HCT116 (cell line): ENCODE results near the gene ANKRD23. TPM values are rescaled to one million over a fixed set of nuclear protein-coding genes. Genes with fewer than 3 reads are reported as not detected.
"Not testable (repeated sequence)": the region's sequence is repeated elsewhere in the genome, so short reads cannot be mapped to it uniquely, and the experiment has no call there.

ENCODE experiments used
- ATAC-seq: fragments of 200-7000 bp; cut with Tn5 transposase; 2 replicates; pipeline ENCODE4 v1.9.1; 2020; ENCODE audit warnings: mild to moderate bottlenecking, moderate library complexity
- BruUV-seq: library from RNA; stranded (reverse); fragments of 400-500 nt; replicated peaks from 2 replicates; lab custom pipeline; 2021; lab: Mats Ljungman, UMichigan
- CTCF ChIA-PET: fragments of 300-600 bp; sonication (Branson Sonifier 250); formaldehyde crosslinking; loops from one replicate; lab custom pipeline; 2021; ENCODE audit warnings: antibody characterized with exemption; lab: Charles Lee
- POLR2A ChIA-PET: fragments of 300-600, 350-600 bp; sonication (Branson Sonifier 250); formaldehyde crosslinking; loops from one replicate; lab custom pipeline; 2021; ENCODE audit warnings: antibody characterized with exemption; lab: Charles Lee
- RAD21 ChIA-PET, 2 experiments: fragments of 300-600 bp; sonication (Branson Sonifier 250); formaldehyde crosslinking; loops; one replicate each; lab custom pipeline; 2023; ENCODE audit warnings: low total read pairs in 2 of 2; ENCODE audit not compliant: uncharacterized antibody in 2 of 2, unreplicated experiment in 2 of 2, low non-redundant PET in 1 of 2; lab: Charles Lee
- DNase-seq: peaks from one replicate; pipeline ENCODE4 v3.0.0-alpha.2; 2010; ENCODE audit warnings: low read depth, low spot score
- H2AFZ ChIP-seq: fragments of 200-600 bp; shearing (Covaris generic), sonication (generic); 2 replicates; pipeline ENCODE4 v1.6.1; 2017; ENCODE audit warnings: low read depth, mixed run types, mixed read lengths, antibody characterized with exemption, low read length; ENCODE audit not compliant: poor library complexity, severe bottlenecking
- H3K27ac ChIP-seq: 2 replicates; pipeline ENCODE4 v1.5.1; 2012; ENCODE audit warnings: low read depth, low read length
- H3K27me3 ChIP-seq: fragments of 200-600 bp; sonication (generic); 2 replicates; pipeline ENCODE4 v1.6.1; 2016; ENCODE audit warnings: mixed run types, low read length, mixed read lengths; ENCODE audit not compliant: insufficient read depth
- H3K36me3 ChIP-seq, 2 experiments: fragments of 200-500 bp in 1 of 2; fragments of 200-600 bp in 1 of 2; sonication (Bioruptor generic) in 1 of 2; sonication (generic) in 1 of 2; 2 replicates each; pipeline versions ENCODE4 v1.5.1 to v1.6.1; 2014 to 2016; ENCODE audit warnings: low read length in 2 of 2, inconsistent platforms in 1 of 2, mixed read lengths in 1 of 2, mixed run types in 1 of 2; ENCODE audit not compliant: insufficient read depth in 2 of 2, control insufficient read depth in 1 of 2
- H3K4me1 ChIP-seq, 2 experiments: fragments of 200-600 bp in 1 of 2; sonication (generic) in 1 of 2; 2 replicates each; pipeline versions ENCODE4 v1.5.1 to v1.6.1; 2012 to 2017; ENCODE audit warnings: low read length in 2 of 2, inconsistent platforms in 1 of 2, mild to moderate bottlenecking in 1 of 2, mixed read lengths in 1 of 2, mixed run types in 1 of 2, moderate library complexity in 1 of 2; ENCODE audit not compliant: insufficient read depth in 2 of 2, control insufficient read depth in 1 of 2
- H3K4me2 ChIP-seq: fragments of 200-600 bp; sonication (generic); 2 replicates; pipeline ENCODE4 v1.6.1; 2017; ENCODE audit warnings: mixed run types, low read length, mixed read lengths
- H3K4me3 ChIP-seq, 2 experiments: fragments of 200-600 bp in 1 of 2; sonication (generic) in 1 of 2; replicated peaks in 1 of 2; 2 replicates each; pipeline ENCODE4 v1.5.1; 2011 to 2016; ENCODE audit warnings: low read length in 2 of 2, control low read depth in 1 of 2, low read depth in 1 of 2, mild to moderate bottlenecking in 1 of 2, mixed read lengths in 1 of 2, mixed run types in 1 of 2
- H3K79me2 ChIP-seq: fragments of 200-600 bp; sonication (generic); 2 replicates; pipeline ENCODE4 v1.6.1; 2017; ENCODE audit warnings: mild to moderate bottlenecking, mixed run types, low read length, moderate library complexity, mixed read lengths; ENCODE audit not compliant: insufficient read depth
- H3K9ac ChIP-seq: fragments of 200-600 bp; sonication (generic); 2 replicates; pipeline ENCODE4 v1.6.1; 2016; ENCODE audit warnings: low read length, mixed read lengths
- H3K9me2 ChIP-seq: fragments of 200-600 bp; sonication (generic), shearing (Covaris generic); 2 replicates; pipeline ENCODE4 v1.6.1; 2017; ENCODE audit warnings: mixed run types, mild to moderate bottlenecking, moderate library complexity; ENCODE audit not compliant: insufficient read depth
- H3K9me3 ChIP-seq, 2 experiments: fragments of 200-500 bp in 1 of 2; fragments of 200-600 bp in 1 of 2; sonication (Bioruptor generic) in 1 of 2; sonication (generic) in 1 of 2; 2 replicates each; pipeline ENCODE4 v1.6.1; 2014 to 2017; ENCODE audit warnings: low read length in 2 of 2, mixed read lengths in 2 of 2, inconsistent platforms in 1 of 2, low read depth in 1 of 2, mild to moderate bottlenecking in 1 of 2, mixed run types in 1 of 2, moderate library complexity in 1 of 2; ENCODE audit not compliant: control insufficient read depth in 1 of 2, insufficient read depth in 1 of 2
- H4K20me1 ChIP-seq: fragments of 200-600 bp; sonication (generic), shearing (Covaris generic); 2 replicates; pipeline ENCODE4 v1.6.1; 2017; ENCODE audit warnings: mixed run types, mild to moderate bottlenecking, moderate library complexity; ENCODE audit not compliant: insufficient read depth
- CTCF ChIP-seq, 3 experiments: fragments of 200-600 bp in 1 of 3; sonication (generic) in 1 of 3; IDR thresholded peaks in 2 of 3; conservative IDR thresholded peaks in 1 of 3; 2 replicates each; pipeline ENCODE4 v1.5.1; 2012 to 2017; ENCODE audit warnings: low read depth in 2 of 3, low read length in 2 of 3, antibody characterized with exemption in 1 of 3, borderline replicate concordance in 1 of 3, control low read depth in 1 of 3, mild to moderate bottlenecking in 1 of 3, mixed read lengths in 1 of 3, mixed run types in 1 of 3, moderate library complexity in 1 of 3; ENCODE audit not compliant: insufficient read depth in 1 of 3
- SP1 ChIP-seq: IDR thresholded peaks from 2 replicates; pipeline ENCODE4 v1.6.1; 2012; ENCODE audit warnings: low read depth
- YY1 ChIP-seq: IDR thresholded peaks from 2 replicates; pipeline ENCODE4 v1.6.1; 2011; ENCODE audit warnings: low read length, low read depth, moderate library complexity, mild to moderate bottlenecking; ENCODE audit not compliant: insufficient replicate concordance; ENCODE audit errors: extremely low read depth
- intact Hi-C: fragments of 100-400 bp; cut with micrococcal nuclease; formaldehyde crosslinking; loops from 2 replicates; pipeline ENCODE4 v1.10.0; 2022
- total RNA-seq: library from RNA; stranded (reverse); gene quantifications from one replicate; pipeline ENCODE4 v1.2.1, GENCODE V29; 2021; ENCODE audit not compliant: unreplicated experiment

ANKRD23 gene
- total RNA-seq, 1 experiment from 2014 or later = 1.4 TPM

GRCh38 chr2:96890252-96890651 lies 46.4 kb upstream of the ANKRD23 start (continued):
- no peak for TF ChIP-seq YY1
- no peak for TF ChIP-seq SP1
- TF ChIP-seq CTCF (IDR thresholded peaks at IDR 0.05 in 2 of 3, conservative IDR thresholded peaks at IDR 0.05 in 1 of 3; ENCODE audit: borderline replicate concordance in 1 of 3, insufficient read depth in 1 of 3, low read depth in 2 of 3, low read length in 2 of 3) = no peak
- TF ChIP-seq, all 23 proteins: peak for 0

- H3K36me3 ChIP-seq, H2AFZ ChIP-seq, POLR2A ChIA-PET, H3K4me2 ChIP-seq, CTCF ChIA-PET, H3K4me1 ChIP-seq, ATAC-seq, H3K9ac ChIP-seq, DNase-seq, H3K27ac ChIP-seq, H3K27me3 ChIP-seq, BruUV-seq, H3K4me3 ChIP-seq, RAD21 ChIA-PET, H4K20me1 ChIP-seq, H3K9me2 ChIP-seq, intact Hi-C loops, H3K9me3 ChIP-seq, H3K79me2 ChIP-seq: not testable (repeated sequence)
Measured at GRCh38 chr2:96889502-96889901, 45.7 kb upstream of the ANKRD23 start.
